ENCODE results near the gene RFX1. TPM values are rescaled to one million over a fixed set of nuclear protein-coding genes. Genes with fewer than 3 reads are reported as not detected.
"Not testable (repeated sequence)": the region's sequence is repeated elsewhere in the genome, so short reads cannot be mapped to it uniquely, and the experiment has no call there.

Gene RFX1
- total and polyA plus RNA-seq, 7 donors = 1.6 to 7.9 (median 2.1) TPM

GRCh38 chr19:14027856-14028450, 21.8 kb upstream of the RFX1 start, which contains the start of gene RLN3:
RLN3 (plus strand) TSS chr19:14028148; CDS start chr19:14028205, 57 bp downstream.
- H3K4me1 ChIP-seq = peaks cover 0 to 14% (median 12%) of the 10 kb centered on the region in 4 donors
- 83 to 84% methylated on average over 24 of the region's 24 CpGs for WGBS, 2 donors
- H3K4me3 ChIP-seq = no peak within 1 kb of the TSS
- no peak within 1 kb of the TSS for H3K27ac ChIP-seq
- DNase-seq = no peak
- H3K36me3 ChIP-seq = no peaks in the 10 kb centered on the region
- TF ChIP-seq POLR2AphosphoS5 (IDR thresholded peaks at IDR 0.05) (no peak), CTCF (IDR thresholded peaks at IDR 0.05) (no peak), EP300 (IDR thresholded peaks at IDR 0.05) (no peak), POLR2A (IDR thresholded peaks at IDR 0.05) (no peak)
- H3K27me3 ChIP-seq = peaks cover 0 to 24% (median 14%) of the 10 kb centered on the region in 3 donors
- H3K9me3 ChIP-seq = no peaks in the 10 kb centered on the region
- intact Hi-C loops (cut with DNase I) = no loop called here

GRCh38 chr19:14026652-14027192, 20.6 kb upstream of the RFX1 start:
- WGBS, 2 donors = 95 to 96% methylated on average over 5 of the region's 5 CpGs
- H3K9me3 ChIP-seq; H3K4me3 ChIP-seq; H3K36me3 ChIP-seq; DNase-seq; intact Hi-C loops (cut with DNase I); H3K27ac ChIP-seq; H3K4me1 ChIP-seq: not testable (repeated sequence)
- peaks cover 0 to 17% (median 14%) of the 10 kb centered on the region in 3 donors for H3K27me3 ChIP-seq

- DNase-seq = no peak
- intact Hi-C loops (cut with DNase I) = no loop called here
- H3K27ac ChIP-seq = peak overlapping the region in 1 of 4 donors; percentile 11
Measured at GRCh38 chr19:14023404-14024235, 17.5 kb upstream of the RFX1 start.

GRCh38 chr19:14022469-14022868, 16.3 kb upstream of the RFX1 start:
- intact Hi-C loops (cut with DNase I) = no loop called here
- H3K4me1 ChIP-seq = no peaks in the 10 kb centered on the region
- TF ChIP-seq EP300 (IDR thresholded peaks at IDR 0.05) (no peak), CTCF (IDR thresholded peaks at IDR 0.05) (no peak), POLR2AphosphoS5 (IDR thresholded peaks at IDR 0.05) (no peak), POLR2A (IDR thresholded peaks at IDR 0.05) (no peak)
- 85 to 86% methylated on average over 4 of the region's 4 CpGs for WGBS, 2 donors
- no peaks in the 10 kb centered on the region for H3K9me3 ChIP-seq
- H3K27ac ChIP-seq = no peak overlapping the region
- DNase-seq = no peak
- H3K4me3 ChIP-seq = no peak overlapping the region
- H3K36me3 ChIP-seq = no peaks in the 10 kb centered on the region
- peaks cover 0 to 2% (median 0%) of the 10 kb centered on the region in 3 donors for H3K27me3 ChIP-seq

More at GRCh38 chr19:14023404-14024235, 17.5 kb upstream of the RFX1 start:
- 56 to 63% methylated on average over 9 of the region's 9 CpGs for WGBS, 2 donors
- Histone ChIP-seq H3K36me3 (no peaks in the 10 kb centered on the region), H3K27me3 (peaks cover 0 to 5% (median 0%) of the 10 kb centered on the region in 3 donors), H3K4me1 (no peaks in the 10 kb centered on the region), H3K9me3 (no peaks in the 10 kb centered on the region), H3K4me3 (no peak overlapping the region)
- no peak for TF ChIP-seq EP300 (IDR thresholded peaks at IDR 0.05)
- peak in 1 of 4 experiments; percentile 11 for TF ChIP-seq CTCF (IDR thresholded peaks at IDR 0.05)

GRCh38 chr19:14021474-14021873, 15.4 kb upstream of the RFX1 start:
- intact Hi-C loops (cut with DNase I) = no loop called here
- WGBS, 2 donors = 44 to 51% methylated on average over 5 of the region's 5 CpGs
- TF ChIP-seq POLR2A (IDR thresholded peaks at IDR 0.05) (no peak), CTCF (IDR thresholded peaks at IDR 0.05) (no peak)
- Histone ChIP-seq H3K27me3 (no peaks in the 10 kb centered on the region), H3K36me3 (no peaks in the 10 kb centered on the region), H3K27ac (no peak overlapping the region), H3K9me3 (no peaks in the 10 kb centered on the region), H3K4me1 (no peaks in the 10 kb centered on the region), H3K4me3 (no peak overlapping the region)
- DNase-seq = no peak

- H3K4me3 ChIP-seq; H3K9me3 ChIP-seq; H3K36me3 ChIP-seq; H3K27me3 ChIP-seq; H3K4me1 ChIP-seq; H3K27ac ChIP-seq; DNase-seq; intact Hi-C loops (cut with DNase I): not testable (repeated sequence)
- 90 to 93% methylated on average over 3 of the region's 3 CpGs for WGBS, 2 donors
Measured at GRCh38 chr19:14019739-14020138, 13.6 kb upstream of the RFX1 start.
